GM12878 (cell line): ENCODE data around the gene TRANK1. TPM values are rescaled to one million over a fixed set of nuclear protein-coding genes. Genes with fewer than 3 reads are reported as not detected.

Experiments
- CBX5 ChIP-seq: sonication (generic); IDR thresholded peaks from 2 replicates; pipeline ENCODE4 v1.6.1; 2016; ENCODE audit warnings: low read depth, moderate library complexity, mild to moderate bottlenecking, inconsistent platforms
- CEBPB ChIP-seq, 2 experiments: fragments of 150-350 bp in 1 of 2; IDR thresholded peaks; 2 replicates each; pipeline ENCODE4 v1.6.1; 2012 to 2014; ENCODE audit warnings: low read depth in 2 of 2, low read length in 2 of 2, borderline replicate concordance in 1 of 2, inconsistent platforms in 1 of 2
- EED ChIP-seq: sonication (generic); IDR thresholded peaks from 2 replicates; pipeline ENCODE4 v1.6.1; 2016; ENCODE audit warnings: antibody characterized with exemption, low read depth
- EZH2 ChIP-seq: IDR thresholded peaks from 2 replicates; pipeline ENCODE4 v1.6.1; 2012; ENCODE audit warnings: low read depth, mild to moderate bottlenecking, control low read depth, inconsistent platforms, low read length, borderline replicate concordance; ENCODE audit not compliant: control insufficient read depth
- GABPA ChIP-seq: IDR thresholded peaks from 2 replicates; pipeline ENCODE4 v1.6.1; 2014; ENCODE audit warnings: antibody characterized with exemption, low read depth, mild to moderate bottlenecking, inconsistent platforms
- IRF4 ChIP-seq: IDR thresholded peaks from 2 replicates; pipeline ENCODE4 v1.6.1; 2011; ENCODE audit warnings: low read depth, low read length
- NFXL1 ChIP-seq: fragments of 450-650 bp; IDR thresholded peaks from 2 replicates; pipeline ENCODE4 v1.6.1; 2017; ENCODE audit warnings: antibody characterized with exemption, mild to moderate bottlenecking, borderline replicate concordance
- NFYB ChIP-seq: IDR thresholded peaks from 2 replicates; pipeline ENCODE4 v1.6.1; 2011; ENCODE audit warnings: low read depth, mild to moderate bottlenecking, low read length, improper control_type of control experiment, moderate library complexity; ENCODE audit not compliant: insufficient read depth
- POLR2A ChIP-seq: IDR thresholded peaks from 2 replicates; pipeline ENCODE4 v1.6.1; 2011; ENCODE audit warnings: low read depth, mild to moderate bottlenecking, low read length
- RBBP5 ChIP-seq: fragments of 200-600 bp; sonication (generic); conservative IDR thresholded peaks from 2 replicates; pipeline ENCODE4 v1.6.1; 2016
- SP1 ChIP-seq: IDR thresholded peaks from one replicate; pipeline ENCODE4 v1.6.1; 2011; ENCODE audit warnings: low read depth, low read length
- SUPT20H ChIP-seq: IDR thresholded peaks from 2 replicates; pipeline ENCODE4 v1.6.1; 2011; ENCODE audit warnings: low read depth, mild to moderate bottlenecking, low read length, moderate library complexity, borderline replicate concordance; ENCODE audit not compliant: control insufficient read depth
- polyA plus RNA-seq, 11 experiments: library from polyadenylated mRNA; depleted of rRNA in 4 of 11; unstranded in 6 of 11; stranded (reverse) in 5 of 11; fragments of >200 nt; fragmentation: Nextera tagmentation in 4 of 11; fragmentation: Illumina TruSeq in 1 of 11; extraction: Ambion mirVana in 4 of 11; extraction: Trizol in 1 of 11; gene quantifications; 1 replicate in 1 of 11; 2 replicates in 10 of 11; pipeline versions ENCODE4 v1.2.1 to v1.2.3, GENCODE V29; 2011 to 2016; ENCODE audit warnings: inconsistent platforms in 2 of 11, missing spikeins in 2 of 11, low read depth in 1 of 11
- total RNA-seq, 4 experiments: library from RNA; depleted of rRNA in 3 of 4; stranded (reverse); fragments of >200 nt in 3 of 4; fragmentation: Illumina TruSeq in 1 of 4; extraction: Trizol in 1 of 4; gene quantifications; 2 replicates each; pipeline versions ENCODE4 v1.2.1 to v1.2.3, GENCODE V29; 2013 to 2021
- TF ChIP-seq, protein P1 (sequence below): fragments of 450-650 bp; IDR thresholded peaks from 2 replicates; pipeline ENCODE4 v1.6.1; 2017; ENCODE audit warnings: mild to moderate bottlenecking, moderate library complexity
- TF ChIP-seq, protein P2 (sequence below): fragments of 450-650 bp; IDR thresholded peaks from 2 replicates; pipeline ENCODE4 v1.6.1; 2017; ENCODE audit warnings: low read depth, mild to moderate bottlenecking, moderate library complexity
- TF ChIP-seq, protein P3 (sequence below): IDR thresholded peaks from 2 replicates; pipeline ENCODE4 v1.6.1; 2011; ENCODE audit warnings: borderline replicate concordance, low read depth, mild to moderate bottlenecking, moderate library complexity, low read length; ENCODE audit not compliant: insufficient read depth, poor library complexity, severe bottlenecking
- TF ChIP-seq, protein P4 (sequence below): fragments of 450-650 bp; IDR thresholded peaks from 2 replicates; pipeline ENCODE4 v1.6.1; 2018; ENCODE audit warnings: borderline replicate concordance, mild to moderate bottlenecking; ENCODE audit not compliant: partially characterized antibody

The TRANK1 gene
- total and polyA plus RNA-seq, 10 of the 15 experiments (the other 5 are each of a cell fraction or from before 2014, with no cell fraction given), result 0.46 to 8.8 (median 1.1) TPM

DNA sequence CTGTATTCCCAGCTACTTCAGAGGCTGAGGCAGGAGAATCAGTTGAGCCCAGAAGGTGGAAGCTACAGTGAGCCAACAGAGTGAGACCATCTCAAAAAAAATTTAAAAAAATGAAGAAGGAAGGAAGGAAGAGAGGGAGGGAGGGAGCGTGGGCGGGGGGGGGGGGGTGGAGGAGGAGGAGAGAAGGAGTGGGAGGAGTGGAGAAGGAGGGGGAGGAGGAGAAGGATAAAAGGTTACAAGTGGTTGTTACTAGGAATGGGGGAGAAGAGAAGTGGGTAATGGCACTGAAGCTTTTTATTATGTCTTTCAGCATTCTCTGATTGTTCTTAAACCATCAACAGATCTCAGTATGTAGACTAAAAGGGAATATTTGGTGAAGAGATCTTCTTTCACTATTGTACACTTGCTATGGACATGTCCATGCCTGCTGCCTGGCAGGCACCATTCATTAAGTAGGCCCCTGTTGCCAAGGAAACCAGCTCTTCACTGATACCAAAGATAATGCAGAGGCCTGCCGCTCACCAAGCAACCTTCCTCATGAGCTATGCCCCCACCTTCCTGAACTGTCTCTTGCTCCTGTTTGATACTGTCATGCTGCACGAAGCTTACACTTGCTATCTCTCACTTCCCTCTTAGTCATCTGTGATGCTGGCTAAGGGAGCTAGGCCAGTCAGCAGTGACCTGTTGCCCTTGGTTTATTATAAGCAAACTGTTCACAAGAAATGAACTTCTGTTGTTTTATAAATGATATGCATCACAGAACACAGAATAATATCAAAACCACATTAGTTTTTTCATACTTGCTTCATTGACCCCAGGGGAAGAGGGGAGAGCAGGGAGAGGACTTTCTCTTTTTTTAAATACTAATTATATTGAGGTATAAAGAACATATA lies 24.9 kb upstream of the TRANK1 start (continued):
- TF ChIP-seq, protein P1, sequence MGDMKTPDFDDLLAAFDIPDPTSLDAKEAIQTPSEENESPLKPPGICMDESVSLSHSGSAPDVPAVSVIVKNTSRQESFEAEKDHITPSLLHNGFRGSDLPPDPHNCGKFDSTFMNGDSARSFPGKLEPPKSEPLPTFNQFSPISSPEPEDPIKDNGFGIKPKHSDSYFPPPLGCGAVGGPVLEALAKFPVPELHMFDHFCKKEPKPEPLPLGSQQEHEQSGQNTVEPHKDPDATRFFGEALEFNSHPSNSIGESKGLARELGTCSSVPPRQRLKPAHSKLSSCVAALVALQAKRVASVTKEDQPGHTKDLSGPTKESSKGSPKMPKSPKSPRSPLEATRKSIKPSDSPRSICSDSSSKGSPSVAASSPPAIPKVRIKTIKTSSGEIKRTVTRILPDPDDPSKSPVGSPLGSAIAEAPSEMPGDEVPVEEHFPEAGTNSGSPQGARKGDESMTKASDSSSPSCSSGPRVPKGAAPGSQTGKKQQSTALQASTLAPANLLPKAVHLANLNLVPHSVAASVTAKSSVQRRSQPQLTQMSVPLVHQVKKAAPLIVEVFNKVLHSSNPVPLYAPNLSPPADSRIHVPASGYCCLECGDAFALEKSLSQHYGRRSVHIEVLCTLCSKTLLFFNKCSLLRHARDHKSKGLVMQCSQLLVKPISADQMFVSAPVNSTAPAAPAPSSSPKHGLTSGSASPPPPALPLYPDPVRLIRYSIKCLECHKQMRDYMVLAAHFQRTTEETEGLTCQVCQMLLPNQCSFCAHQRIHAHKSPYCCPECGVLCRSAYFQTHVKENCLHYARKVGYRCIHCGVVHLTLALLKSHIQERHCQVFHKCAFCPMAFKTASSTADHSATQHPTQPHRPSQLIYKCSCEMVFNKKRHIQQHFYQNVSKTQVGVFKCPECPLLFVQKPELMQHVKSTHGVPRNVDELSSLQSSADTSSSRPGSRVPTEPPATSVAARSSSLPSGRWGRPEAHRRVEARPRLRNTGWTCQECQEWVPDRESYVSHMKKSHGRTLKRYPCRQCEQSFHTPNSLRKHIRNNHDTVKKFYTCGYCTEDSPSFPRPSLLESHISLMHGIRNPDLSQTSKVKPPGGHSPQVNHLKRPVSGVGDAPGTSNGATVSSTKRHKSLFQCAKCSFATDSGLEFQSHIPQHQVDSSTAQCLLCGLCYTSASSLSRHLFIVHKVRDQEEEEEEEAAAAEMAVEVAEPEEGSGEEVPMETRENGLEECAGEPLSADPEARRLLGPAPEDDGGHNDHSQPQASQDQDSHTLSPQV, result no peak
- TF ChIP-seq SP1 (no peak), RBBP5 (no peak), POLR2A (no peak), CBX5 (no peak), GABPA (no peak), IRF4 (peak; percentile 67), NFYB (no peak), EZH2 (no peak), NFXL1 (no peak), SUPT20H (no peak), EED (no peak), CEBPB (IDR thresholded peaks at IDR 0.05; ENCODE audit: borderline replicate concordance in 1 of 2, low read depth in 2 of 2, low read length in 2 of 2) (no peak)
- TF ChIP-seq, protein P2, sequence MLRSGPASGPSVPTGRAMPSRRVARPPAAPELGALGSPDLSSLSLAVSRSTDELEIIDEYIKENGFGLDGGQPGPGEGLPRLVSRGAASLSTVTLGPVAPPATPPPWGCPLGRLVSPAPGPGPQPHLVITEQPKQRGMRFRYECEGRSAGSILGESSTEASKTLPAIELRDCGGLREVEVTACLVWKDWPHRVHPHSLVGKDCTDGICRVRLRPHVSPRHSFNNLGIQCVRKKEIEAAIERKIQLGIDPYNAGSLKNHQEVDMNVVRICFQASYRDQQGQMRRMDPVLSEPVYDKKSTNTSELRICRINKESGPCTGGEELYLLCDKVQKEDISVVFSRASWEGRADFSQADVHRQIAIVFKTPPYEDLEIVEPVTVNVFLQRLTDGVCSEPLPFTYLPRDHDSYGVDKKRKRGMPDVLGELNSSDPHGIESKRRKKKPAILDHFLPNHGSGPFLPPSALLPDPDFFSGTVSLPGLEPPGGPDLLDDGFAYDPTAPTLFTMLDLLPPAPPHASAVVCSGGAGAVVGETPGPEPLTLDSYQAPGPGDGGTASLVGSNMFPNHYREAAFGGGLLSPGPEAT, result 0 out of 2 replicates have a peak, but pooled peaks have one; percentile 17
- TF ChIP-seq, protein P3, sequence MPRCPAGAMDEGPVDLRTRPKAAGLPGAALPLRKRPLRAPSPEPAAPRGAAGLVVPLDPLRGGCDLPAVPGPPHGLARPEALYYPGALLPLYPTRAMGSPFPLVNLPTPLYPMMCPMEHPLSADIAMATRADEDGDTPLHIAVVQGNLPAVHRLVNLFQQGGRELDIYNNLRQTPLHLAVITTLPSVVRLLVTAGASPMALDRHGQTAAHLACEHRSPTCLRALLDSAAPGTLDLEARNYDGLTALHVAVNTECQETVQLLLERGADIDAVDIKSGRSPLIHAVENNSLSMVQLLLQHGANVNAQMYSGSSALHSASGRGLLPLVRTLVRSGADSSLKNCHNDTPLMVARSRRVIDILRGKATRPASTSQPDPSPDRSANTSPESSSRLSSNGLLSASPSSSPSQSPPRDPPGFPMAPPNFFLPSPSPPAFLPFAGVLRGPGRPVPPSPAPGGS, result no peak
- TF ChIP-seq, protein P4, sequence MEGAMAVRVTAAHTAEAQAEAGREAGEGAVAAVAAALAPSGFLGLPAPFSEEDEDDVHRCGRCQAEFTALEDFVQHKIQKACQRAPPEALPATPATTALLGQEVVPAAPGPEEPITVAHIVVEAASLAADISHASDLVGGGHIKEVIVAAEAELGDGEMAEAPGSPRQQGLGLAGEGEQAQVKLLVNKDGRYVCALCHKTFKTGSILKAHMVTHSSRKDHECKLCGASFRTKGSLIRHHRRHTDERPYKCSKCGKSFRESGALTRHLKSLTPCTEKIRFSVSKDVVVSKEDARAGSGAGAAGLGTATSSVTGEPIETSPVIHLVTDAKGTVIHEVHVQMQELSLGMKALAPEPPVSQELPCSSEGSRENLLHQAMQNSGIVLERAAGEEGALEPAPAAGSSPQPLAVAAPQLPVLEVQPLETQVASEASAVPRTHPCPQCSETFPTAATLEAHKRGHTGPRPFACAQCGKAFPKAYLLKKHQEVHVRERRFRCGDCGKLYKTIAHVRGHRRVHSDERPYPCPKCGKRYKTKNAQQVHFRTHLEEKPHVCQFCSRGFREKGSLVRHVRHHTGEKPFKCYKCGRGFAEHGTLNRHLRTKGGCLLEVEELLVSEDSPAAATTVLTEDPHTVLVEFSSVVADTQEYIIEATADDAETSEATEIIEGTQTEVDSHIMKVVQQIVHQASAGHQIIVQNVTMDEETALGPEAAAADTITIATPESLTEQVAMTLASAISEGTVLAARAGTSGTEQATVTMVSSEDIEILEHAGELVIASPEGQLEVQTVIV, result no peak
